SU-DHL-6 (cell line): ENCODE measurements around the gene NCAPG.
A peak's percentile ranks its signal among the peaks of the same experiment; 100 is the strongest.

Source experiments
- H2AFZ ChIP-seq: fragments of 200-600 bp; sonication (generic); 2 replicates; pipeline ENCODE4 v1.6.1; 2014; ENCODE audit warnings: low read depth, mild to moderate bottlenecking, moderate library complexity, mixed read lengths, antibody characterized with exemption, low read length; ENCODE audit not compliant: severe bottlenecking
- H3F3A ChIP-seq: fragments of 200-600 bp; shearing (Covaris generic); 2 replicates; pipeline ENCODE4 v1.6.0; 2016; ENCODE audit warnings: antibody characterized with exemption, mild to moderate bottlenecking; ENCODE audit not compliant: insufficient read depth
- H3K27ac ChIP-seq: fragments of 200-600 bp; sonication (generic); 2 replicates; pipeline ENCODE4 v1.5.1; 2016; ENCODE audit warnings: low read depth, mild to moderate bottlenecking, low read length, moderate library complexity, mixed read lengths
- H3K27me3 ChIP-seq: fragments of 200-600 bp; sonication (generic), shearing (Covaris generic); 2 replicates; pipeline ENCODE4 v1.6.0; 2014; ENCODE audit warnings: mild to moderate bottlenecking, low read length
- H3K36me3 ChIP-seq: fragments of 200-600 bp; sonication (generic); 2 replicates; pipeline ENCODE4 v1.6.1; 2014; ENCODE audit warnings: mild to moderate bottlenecking, low read length, mixed read lengths
- H3K4me2 ChIP-seq: fragments of 300-600, 200-600 bp; shearing (Covaris generic), sonication (generic); 2 replicates; pipeline ENCODE4 v1.6.0; 2014; ENCODE audit warnings: low read length, low read depth, mild to moderate bottlenecking; ENCODE audit not compliant: poor library complexity, severe bottlenecking
- H3K4me3 ChIP-seq: fragments of 200-600 bp; sonication (generic); 2 replicates; pipeline ENCODE4 v1.5.1; 2014; ENCODE audit warnings: antibody characterized with exemption, low read length, mild to moderate bottlenecking, mixed read lengths; ENCODE audit not compliant: insufficient read depth, poor library complexity, severe bottlenecking
- H3K79me2 ChIP-seq: fragments of 200-600 bp; sonication (generic); 2 replicates; pipeline ENCODE4 v1.6.1; 2014; ENCODE audit warnings: mild to moderate bottlenecking, low read length, moderate library complexity; ENCODE audit not compliant: insufficient read depth
- H3K9ac ChIP-seq: fragments of 200-600 bp; sonication (generic); 2 replicates; pipeline ENCODE4 v1.7.0; 2014; ENCODE audit warnings: mild to moderate bottlenecking, low read length
- H3K9me2 ChIP-seq: fragments of 200-600 bp; sonication (generic); replicated peaks from 2 replicates; pipeline ENCODE4 v1.6.1; 2014; ENCODE audit warnings: low read length; ENCODE audit not compliant: insufficient read depth
- H3K9me3 ChIP-seq: fragments of 200-600 bp; sonication (generic); 2 replicates; pipeline ENCODE4 v1.6.1; 2014; ENCODE audit warnings: low read length, mixed read lengths; ENCODE audit not compliant: insufficient read depth
- H4K20me1 ChIP-seq: fragments of 200-600 bp; sonication (generic); 2 replicates; pipeline ENCODE4 v1.6.1; 2014; ENCODE audit warnings: low read depth, mild to moderate bottlenecking, antibody characterized with exemption, low read length, moderate library complexity, mixed read lengths
- EZH2phosphoT487 ChIP-seq: fragments of 200-600 bp; sonication (generic), shearing (Covaris generic); conservative IDR thresholded peaks from 2 replicates; pipeline ENCODE4 v1.6.1; 2018; ENCODE audit warnings: mild to moderate bottlenecking, antibody characterized with exemption, low read length, moderate library complexity, mixed read lengths
- TF ChIP-seq, protein P1 (sequence below): fragments of 200-600 bp; sonication (generic); IDR thresholded peaks from one replicate; pipeline ENCODE4 v1.5.1; 2017; ENCODE audit warnings: antibody characterized with exemption, mild to moderate bottlenecking, low read length, moderate library complexity; ENCODE audit not compliant: insufficient read depth, poor library complexity, severe bottlenecking

Gene NCAPG, protein sequence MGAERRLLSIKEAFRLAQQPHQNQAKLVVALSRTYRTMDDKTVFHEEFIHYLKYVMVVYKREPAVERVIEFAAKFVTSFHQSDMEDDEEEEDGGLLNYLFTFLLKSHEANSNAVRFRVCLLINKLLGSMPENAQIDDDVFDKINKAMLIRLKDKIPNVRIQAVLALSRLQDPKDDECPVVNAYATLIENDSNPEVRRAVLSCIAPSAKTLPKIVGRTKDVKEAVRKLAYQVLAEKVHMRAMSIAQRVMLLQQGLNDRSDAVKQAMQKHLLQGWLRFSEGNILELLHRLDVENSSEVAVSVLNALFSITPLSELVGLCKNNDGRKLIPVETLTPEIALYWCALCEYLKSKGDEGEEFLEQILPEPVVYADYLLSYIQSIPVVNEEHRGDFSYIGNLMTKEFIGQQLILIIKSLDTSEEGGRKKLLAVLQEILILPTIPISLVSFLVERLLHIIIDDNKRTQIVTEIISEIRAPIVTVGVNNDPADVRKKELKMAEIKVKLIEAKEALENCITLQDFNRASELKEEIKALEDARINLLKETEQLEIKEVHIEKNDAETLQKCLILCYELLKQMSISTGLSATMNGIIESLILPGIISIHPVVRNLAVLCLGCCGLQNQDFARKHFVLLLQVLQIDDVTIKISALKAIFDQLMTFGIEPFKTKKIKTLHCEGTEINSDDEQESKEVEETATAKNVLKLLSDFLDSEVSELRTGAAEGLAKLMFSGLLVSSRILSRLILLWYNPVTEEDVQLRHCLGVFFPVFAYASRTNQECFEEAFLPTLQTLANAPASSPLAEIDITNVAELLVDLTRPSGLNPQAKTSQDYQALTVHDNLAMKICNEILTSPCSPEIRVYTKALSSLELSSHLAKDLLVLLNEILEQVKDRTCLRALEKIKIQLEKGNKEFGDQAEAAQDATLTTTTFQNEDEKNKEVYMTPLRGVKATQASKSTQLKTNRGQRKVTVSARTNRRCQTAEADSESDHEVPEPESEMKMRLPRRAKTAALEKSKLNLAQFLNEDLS

DNA sequence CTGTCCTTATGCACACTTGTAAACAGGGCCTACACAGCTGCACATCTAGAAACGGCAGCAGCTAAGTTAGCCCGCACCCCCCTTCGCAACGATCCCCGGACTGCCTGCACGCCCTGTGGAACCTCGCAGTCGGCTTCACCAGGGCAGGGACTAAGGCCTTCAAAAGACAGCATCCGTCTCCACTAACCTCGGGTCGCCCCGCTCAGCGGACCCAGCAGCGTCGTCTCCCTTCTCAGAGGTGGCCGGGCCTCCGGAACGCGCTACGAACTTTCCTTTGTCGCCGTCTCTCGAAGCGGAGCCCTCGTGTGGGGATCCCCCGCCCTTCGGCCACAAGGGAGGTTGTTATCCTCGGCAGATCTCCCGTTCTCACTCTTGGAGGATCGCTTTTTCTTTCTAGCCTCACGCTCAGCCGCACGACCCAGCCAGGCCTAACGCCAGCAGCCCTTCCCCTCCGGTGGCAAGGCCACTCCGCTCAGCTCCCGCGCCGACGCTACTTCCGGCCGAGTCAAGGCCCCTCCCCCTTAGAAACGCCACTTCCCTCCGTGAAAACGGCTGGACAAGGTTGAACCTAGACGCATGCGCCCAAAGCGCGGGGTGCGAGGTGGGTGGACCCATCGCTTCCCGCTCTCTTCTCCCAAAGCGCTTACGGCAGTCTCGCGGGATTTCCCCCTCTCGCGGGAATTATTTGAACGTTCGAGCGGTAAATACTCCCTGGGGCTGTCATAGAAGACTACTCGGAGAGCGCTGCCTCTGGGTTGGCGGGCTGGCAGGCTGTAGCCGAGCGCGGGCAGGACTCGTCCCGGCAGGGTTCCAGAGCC lies at the start of gene NCAPG, which contains the start of gene DCAF16:
Gene NCAPG (plus strand): TSS at position 720 of the 818 bp plus-strand sequence. CDS start 99 bp downstream, outside the sequence.
Gene DCAF16 (minus strand): TSS at position 498 of the 818 bp plus-strand sequence. CDS start 6,616 bp downstream, outside the sequence.
- Histone ChIP-seq H3K27me3 (no peaks in the 10 kb centered on the region), H3K27ac (peak within 1 kb of the TSS; percentile 89), H3K9me3 (no peaks in the 10 kb centered on the region), H3K4me3 (peak within 1 kb of the TSS; percentile 93), H2AFZ (peak within 1 kb of the TSS; percentile 46), H3F3A (peaks cover 17% of the 10 kb centered on the region), H3K4me2 (peak within 1 kb of the TSS; percentile 97), H3K36me3 (peaks cover 49% of the 10 kb centered on the region), H3K9me2 (no peaks in the 10 kb centered on the region), H3K9ac (peak within 1 kb of the TSS; percentile 96), H3K79me2 (peaks cover 94% of the 10 kb centered on the region), H4K20me1 (peaks cover 57% of the 10 kb centered on the region)
- TF ChIP-seq, protein P1, sequence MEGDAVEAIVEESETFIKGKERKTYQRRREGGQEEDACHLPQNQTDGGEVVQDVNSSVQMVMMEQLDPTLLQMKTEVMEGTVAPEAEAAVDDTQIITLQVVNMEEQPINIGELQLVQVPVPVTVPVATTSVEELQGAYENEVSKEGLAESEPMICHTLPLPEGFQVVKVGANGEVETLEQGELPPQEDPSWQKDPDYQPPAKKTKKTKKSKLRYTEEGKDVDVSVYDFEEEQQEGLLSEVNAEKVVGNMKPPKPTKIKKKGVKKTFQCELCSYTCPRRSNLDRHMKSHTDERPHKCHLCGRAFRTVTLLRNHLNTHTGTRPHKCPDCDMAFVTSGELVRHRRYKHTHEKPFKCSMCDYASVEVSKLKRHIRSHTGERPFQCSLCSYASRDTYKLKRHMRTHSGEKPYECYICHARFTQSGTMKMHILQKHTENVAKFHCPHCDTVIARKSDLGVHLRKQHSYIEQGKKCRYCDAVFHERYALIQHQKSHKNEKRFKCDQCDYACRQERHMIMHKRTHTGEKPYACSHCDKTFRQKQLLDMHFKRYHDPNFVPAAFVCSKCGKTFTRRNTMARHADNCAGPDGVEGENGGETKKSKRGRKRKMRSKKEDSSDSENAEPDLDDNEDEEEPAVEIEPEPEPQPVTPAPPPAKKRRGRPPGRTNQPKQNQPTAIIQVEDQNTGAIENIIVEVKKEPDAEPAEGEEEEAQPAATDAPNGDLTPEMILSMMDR, result no peak
- no peak for TF ChIP-seq EZH2phosphoT487

GRCh38 chr4:17761062-17761461 lies 49.7 kb upstream of the NCAPG start:
- no peaks in the 10 kb centered on the region for H3K27me3 ChIP-seq
- H3K79me2 ChIP-seq, result no peaks in the 10 kb centered on the region
- no peaks in the 10 kb centered on the region for H3K9me2 ChIP-seq
- H3F3A ChIP-seq, result no peaks in the 10 kb centered on the region
- no peaks in the 10 kb centered on the region for H3K9me3 ChIP-seq
- no peak overlapping the region for H3K4me3 ChIP-seq
- no peaks in the 10 kb centered on the region for H3K36me3 ChIP-seq
- no peaks in the 10 kb centered on the region for H4K20me1 ChIP-seq
- no peak overlapping the region for H3K9ac ChIP-seq
- TF ChIP-seq EZH2phosphoT487, result no peak
- TF ChIP-seq, protein P1, result no peak
- H3K27ac ChIP-seq, result no peak overlapping the region
- H3K4me2 ChIP-seq, result no peak overlapping the region
- H2AFZ ChIP-seq, result no peak overlapping the region

- H3K27me3 ChIP-seq, result no peaks in the 10 kb centered on the region
- H3K4me3 ChIP-seq, result no peak overlapping the region
- no peak overlapping the region for H3K27ac ChIP-seq
- no peaks in the 10 kb centered on the region for H3K79me2 ChIP-seq
- H3K36me3 ChIP-seq, result no peaks in the 10 kb centered on the region
- H3K4me2 ChIP-seq, result no peak overlapping the region
- no peaks in the 10 kb centered on the region for H4K20me1 ChIP-seq
- H3K9me2 ChIP-seq, result no peaks in the 10 kb centered on the region
- H3K9me3 ChIP-seq, result no peaks in the 10 kb centered on the region
- TF ChIP-seq, protein P1, result no peak
- TF ChIP-seq EZH2phosphoT487, result no peak
- no peaks in the 10 kb centered on the region for H3F3A ChIP-seq
- H3K9ac ChIP-seq, result no peak overlapping the region
- H2AFZ ChIP-seq, result no peak overlapping the region
These were observed 48.1 kb upstream of the NCAPG start for GRCh38 chr4:17762726-17763125.
